ENCODE measurements around the gene OLFML2A.
"Not testable (repeated sequence)": the region's sequence is repeated elsewhere in the genome, so short reads cannot be mapped to it uniquely, and the experiment has no call there.

The OLFML2A gene

GRCh38 chr9:124776954-124777648 lies at the start of gene OLFML2A:
TSS of gene OLFML2A (plus strand) at chr9:124777133. CDS start at chr9:124777271, 138 bp downstream.
- H2AFZ ChIP-seq (ENCODE audit: low read depth, low read length) = no peak within 1 kb of the TSS
- no peaks in the 10 kb centered on the region for H3K36me3 ChIP-seq (ENCODE audit: insufficient read depth, low read length)
- H3K4me1 ChIP-seq (ENCODE audit: insufficient read depth, low read length) = peaks cover 17% of the 10 kb centered on the region
- H3K4me3 ChIP-seq (ENCODE audit: low read length) = peak within 1 kb of the TSS; percentile 27
- H3K27me3 ChIP-seq (ENCODE audit: insufficient read depth, low read length) = peaks cover 32% of the 10 kb centered on the region
- no peaks in the 10 kb centered on the region for H3K9me3 ChIP-seq (ENCODE audit: low read length)

DNA sequence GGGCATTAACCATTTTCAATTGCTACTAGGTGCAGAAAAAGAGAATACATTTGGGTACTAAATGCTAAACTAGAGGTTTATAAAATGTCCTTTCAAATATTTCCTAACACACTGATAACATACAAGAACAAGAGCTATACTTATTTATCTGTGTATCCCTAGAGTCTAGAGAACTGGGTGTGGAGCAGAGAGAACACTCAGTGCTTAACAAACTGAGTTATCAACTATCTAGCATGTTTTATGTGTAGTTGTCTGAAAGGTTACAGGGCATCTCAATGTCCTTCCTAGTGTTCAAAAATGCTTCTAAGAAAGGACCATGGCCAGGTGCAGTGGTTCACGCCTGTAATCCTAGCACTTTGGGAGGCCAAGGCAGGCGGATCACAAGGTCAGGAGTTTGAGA lies 46.2 kb upstream of the OLFML2A start:
- H3K27me3 ChIP-seq (ENCODE audit: insufficient read depth, low read length) = no peaks in the 10 kb centered on the region
- no peak overlapping the region for H3K4me3 ChIP-seq (ENCODE audit: low read length)
- H3K36me3 ChIP-seq (ENCODE audit: insufficient read depth, low read length) = peaks cover 8% of the 10 kb centered on the region
- H3K9me3 ChIP-seq (ENCODE audit: low read length) = no peaks in the 10 kb centered on the region
- H2AFZ ChIP-seq (ENCODE audit: low read depth, low read length) = no peak overlapping the region
- peaks cover 8% of the 10 kb centered on the region for H3K4me1 ChIP-seq (ENCODE audit: insufficient read depth, low read length)

DNA sequence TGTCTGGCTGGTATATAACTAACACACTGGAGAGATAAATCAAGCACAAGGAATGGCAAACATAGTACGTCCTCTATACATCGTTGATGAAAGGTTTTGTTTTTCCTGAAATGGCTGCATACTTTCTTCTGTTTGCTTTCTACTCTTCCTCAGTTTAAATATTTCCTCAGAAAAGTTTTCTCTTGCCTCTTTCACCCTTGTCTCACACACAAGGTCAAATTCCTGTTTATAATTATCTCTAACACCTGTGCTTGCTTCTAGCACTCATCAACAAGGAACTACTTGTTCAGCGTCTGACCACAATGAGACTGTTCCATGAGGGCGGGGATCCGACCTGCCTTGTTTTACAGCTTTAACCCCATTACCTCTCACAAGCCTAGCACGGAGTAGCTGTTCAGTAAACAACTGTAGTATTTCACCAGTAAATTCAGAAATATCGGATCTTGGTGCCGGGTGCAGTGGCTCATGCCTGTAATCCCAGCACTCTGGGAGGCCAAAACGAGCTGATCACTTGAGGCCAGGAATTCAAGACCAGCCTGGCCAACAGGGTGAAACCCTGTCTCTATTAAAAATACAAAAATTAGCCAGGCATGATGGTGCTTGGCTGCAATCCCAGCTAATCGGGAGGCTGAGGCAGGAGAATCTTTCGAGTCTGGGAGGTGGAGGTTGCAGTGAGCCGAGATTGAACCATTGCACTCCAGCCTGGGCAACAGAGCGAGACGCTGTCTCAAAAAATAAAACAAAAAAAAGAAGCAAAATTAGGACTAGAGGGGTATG lies 42.8 kb upstream of the OLFML2A start:
- Histone ChIP-seq H2AFZ (ENCODE audit: low read depth, low read length) (no peak overlapping the region), H3K27me3 (ENCODE audit: insufficient read depth, low read length) (no peaks in the 10 kb centered on the region), H3K9me3 (ENCODE audit: low read length) (no peaks in the 10 kb centered on the region), H3K4me3 (ENCODE audit: low read length) (no peak overlapping the region), H3K36me3 (ENCODE audit: insufficient read depth, low read length) (peaks cover 8% of the 10 kb centered on the region), H3K4me1 (ENCODE audit: insufficient read depth, low read length) (peaks cover 8% of the 10 kb centered on the region)

DNA sequence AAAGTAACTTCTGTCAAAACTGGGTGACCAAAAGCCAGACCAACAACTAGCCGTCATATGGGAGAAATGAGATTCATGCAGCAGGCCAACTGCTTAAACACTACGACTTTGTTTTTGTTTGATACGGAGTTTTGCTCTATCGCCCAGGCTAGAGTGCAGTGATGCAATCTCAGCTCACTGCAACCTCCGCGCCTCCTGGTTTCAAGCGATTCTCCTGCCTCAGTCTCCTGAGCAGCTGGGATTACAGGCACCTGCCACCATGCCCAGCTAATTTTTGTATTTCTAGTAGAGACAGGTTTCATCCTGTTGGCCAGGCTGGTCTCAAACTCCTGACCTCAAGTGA lies 42.2 kb upstream of the OLFML2A start:
- H2AFZ ChIP-seq (ENCODE audit: low read depth, low read length); H3K36me3 ChIP-seq (ENCODE audit: insufficient read depth, low read length); H3K4me3 ChIP-seq (ENCODE audit: low read length); H3K27me3 ChIP-seq (ENCODE audit: insufficient read depth, low read length); H3K9me3 ChIP-seq (ENCODE audit: low read length); H3K4me1 ChIP-seq (ENCODE audit: insufficient read depth, low read length): not testable (repeated sequence)

- Histone ChIP-seq H2AFZ (ENCODE audit: low read depth, low read length) (no peak overlapping the region), H3K4me1 (ENCODE audit: insufficient read depth, low read length) (peaks cover 8% of the 10 kb centered on the region), H3K4me3 (ENCODE audit: low read length) (no peak overlapping the region), H3K27me3 (ENCODE audit: insufficient read depth, low read length) (no peaks in the 10 kb centered on the region), H3K9me3 (ENCODE audit: low read length) (no peaks in the 10 kb centered on the region), H3K36me3 (ENCODE audit: insufficient read depth, low read length) (peaks cover 8% of the 10 kb centered on the region)
Measured at GRCh38 chr9:124735121-124735520, 41.8 kb upstream of the OLFML2A start.

DNA sequence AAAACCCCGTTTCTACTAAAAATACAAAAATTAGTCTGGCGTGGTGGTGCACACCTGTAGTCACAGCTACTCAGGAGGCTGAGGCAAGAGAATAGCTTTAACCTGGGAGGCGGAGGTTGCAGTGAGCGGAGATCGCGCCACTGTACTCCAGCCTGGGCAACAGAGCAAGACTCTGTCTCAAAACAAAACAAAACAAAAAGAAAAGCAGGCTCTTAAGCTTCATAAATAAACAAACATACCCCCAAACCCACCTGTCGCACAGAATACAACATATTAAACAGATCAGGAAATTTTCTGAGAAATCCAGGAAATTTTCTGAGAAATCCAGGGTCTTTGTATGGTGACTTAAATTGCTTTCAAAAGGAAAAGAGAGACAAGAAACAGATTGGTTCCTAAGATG lies 38.9 kb upstream of the OLFML2A start:
- not testable (repeated sequence) for H3K27me3 ChIP-seq (ENCODE audit: insufficient read depth, low read length); H3K4me3 ChIP-seq (ENCODE audit: low read length); H3K4me1 ChIP-seq (ENCODE audit: insufficient read depth, low read length); H3K9me3 ChIP-seq (ENCODE audit: low read length); H3K36me3 ChIP-seq (ENCODE audit: insufficient read depth, low read length); H2AFZ ChIP-seq (ENCODE audit: low read depth, low read length)

DNA sequence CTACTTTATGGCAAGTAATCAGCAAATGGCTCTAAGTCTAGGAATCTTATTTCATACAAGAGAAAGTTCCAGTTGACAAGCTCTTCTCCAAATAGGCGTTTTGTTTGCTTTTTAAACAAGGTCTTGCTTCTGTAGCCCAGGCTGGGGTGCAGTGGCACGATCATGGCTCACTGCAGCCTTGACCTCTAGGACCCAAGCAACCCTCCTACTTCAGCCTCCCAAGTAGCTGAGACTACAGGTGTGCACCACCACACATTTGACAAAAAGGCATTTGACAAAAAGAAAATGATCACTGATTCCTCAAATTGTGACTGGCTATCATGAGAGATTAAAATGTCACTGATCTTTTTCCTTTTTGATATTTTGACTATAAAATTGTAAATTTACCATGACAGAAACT lies 37.6 kb upstream of the OLFML2A start:
- H3K27me3 ChIP-seq (ENCODE audit: insufficient read depth, low read length) = no peaks in the 10 kb centered on the region
- no peak overlapping the region for H2AFZ ChIP-seq (ENCODE audit: low read depth, low read length)
- H3K9me3 ChIP-seq (ENCODE audit: low read length) = no peaks in the 10 kb centered on the region
- H3K4me3 ChIP-seq (ENCODE audit: low read length) = no peak overlapping the region
- no peaks in the 10 kb centered on the region for H3K36me3 ChIP-seq (ENCODE audit: insufficient read depth, low read length)
- peaks cover 18% of the 10 kb centered on the region for H3K4me1 ChIP-seq (ENCODE audit: insufficient read depth, low read length)

DNA sequence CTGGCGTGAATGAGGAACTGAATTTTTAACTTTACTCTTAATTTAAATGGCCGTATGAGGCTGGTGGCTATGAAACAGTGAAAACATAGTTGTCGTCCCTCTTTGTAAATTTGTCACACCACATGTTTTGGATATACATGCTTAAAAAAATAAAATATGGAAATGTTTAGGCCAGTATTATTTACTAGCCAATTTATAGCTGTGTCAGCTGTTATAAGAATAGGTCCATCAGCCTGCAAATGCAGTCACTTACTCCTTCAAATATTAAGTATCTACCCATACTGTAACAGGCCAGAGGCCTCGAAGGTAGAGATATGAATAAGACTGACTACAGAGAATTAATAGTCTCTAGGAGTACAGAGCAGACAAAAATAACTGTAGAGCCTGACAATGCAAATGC lies 35.8 kb upstream of the OLFML2A start:
- no peaks in the 10 kb centered on the region for H3K9me3 ChIP-seq (ENCODE audit: low read length)

DNA sequence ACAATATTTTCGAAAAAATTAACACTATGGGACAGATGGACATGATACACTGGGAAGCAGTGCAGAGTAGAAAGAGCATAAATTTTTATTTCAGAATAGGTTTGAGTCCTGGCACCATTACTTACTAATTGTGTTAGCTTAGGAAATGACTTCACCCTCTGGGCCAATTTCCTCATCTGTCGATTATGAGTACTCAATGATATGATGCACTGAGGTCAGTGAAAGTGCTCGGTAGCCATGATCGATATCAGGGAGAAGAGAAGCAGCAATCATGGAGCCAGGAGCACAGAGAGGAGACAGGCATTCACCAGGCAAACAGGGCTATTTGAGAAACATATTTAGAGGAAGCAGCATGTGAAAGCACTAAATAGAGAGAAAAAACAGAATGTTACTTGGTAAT lies 35.3 kb upstream of the OLFML2A start:
- peaks cover 10% of the 10 kb centered on the region for H3K4me1 ChIP-seq (ENCODE audit: insufficient read depth, low read length)
- no peaks in the 10 kb centered on the region for H3K27me3 ChIP-seq (ENCODE audit: insufficient read depth, low read length)

More for the DNA sequence above, 35.8 kb upstream of the OLFML2A start:
- Histone ChIP-seq H3K27me3 (ENCODE audit: insufficient read depth, low read length) (no peaks in the 10 kb centered on the region), H3K4me3 (ENCODE audit: low read length) (no peak overlapping the region), H2AFZ (ENCODE audit: low read depth, low read length) (no peak overlapping the region), H3K4me1 (ENCODE audit: insufficient read depth, low read length) (peaks cover 10% of the 10 kb centered on the region), H3K36me3 (ENCODE audit: insufficient read depth, low read length) (no peaks in the 10 kb centered on the region)

DNA sequence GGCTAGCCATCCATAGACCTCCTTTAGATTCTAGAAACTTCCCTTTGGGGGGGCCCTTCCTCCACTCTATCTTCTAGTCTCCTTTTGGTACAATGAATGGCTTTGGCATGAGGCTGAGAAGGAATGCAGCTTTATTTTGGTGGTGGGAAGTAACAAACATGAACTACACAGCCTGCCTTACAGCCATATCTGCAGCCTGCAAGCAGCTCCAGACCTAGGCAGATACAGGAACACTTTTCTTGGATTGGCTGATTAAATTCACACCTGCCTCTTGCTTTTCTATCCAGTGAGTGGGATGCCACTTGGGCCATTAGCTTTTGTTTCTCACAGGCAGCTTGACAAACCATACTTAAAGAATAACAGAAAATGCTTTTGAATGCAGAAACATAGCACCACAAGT lies 34.0 kb upstream of the OLFML2A start:
- Histone ChIP-seq H3K36me3 (ENCODE audit: insufficient read depth, low read length) (no peaks in the 10 kb centered on the region), H3K4me3 (ENCODE audit: low read length) (no peak overlapping the region), H3K4me1 (ENCODE audit: insufficient read depth, low read length) (peaks cover 10% of the 10 kb centered on the region), H3K27me3 (ENCODE audit: insufficient read depth, low read length) (no peaks in the 10 kb centered on the region), H3K9me3 (ENCODE audit: low read length) (no peaks in the 10 kb centered on the region), H2AFZ (ENCODE audit: low read depth, low read length) (no peak overlapping the region)

More for the DNA sequence above, 35.3 kb upstream of the OLFML2A start:
- Histone ChIP-seq H2AFZ (ENCODE audit: low read depth, low read length) (no peak overlapping the region), H3K36me3 (ENCODE audit: insufficient read depth, low read length) (no peaks in the 10 kb centered on the region), H3K4me3 (ENCODE audit: low read length) (no peak overlapping the region), H3K9me3 (ENCODE audit: low read length) (no peaks in the 10 kb centered on the region)

GRCh38 chr9:124743686-124744348 lies 33.1 kb upstream of the OLFML2A start:
- Histone ChIP-seq H3K4me3 (ENCODE audit: low read length) (no peak overlapping the region), H2AFZ (ENCODE audit: low read depth, low read length) (no peak overlapping the region), H3K4me1 (ENCODE audit: insufficient read depth, low read length) (peaks cover 10% of the 10 kb centered on the region), H3K9me3 (ENCODE audit: low read length) (no peaks in the 10 kb centered on the region), H3K27me3 (ENCODE audit: insufficient read depth, low read length) (no peaks in the 10 kb centered on the region), H3K36me3 (ENCODE audit: insufficient read depth, low read length) (no peaks in the 10 kb centered on the region)

DNA sequence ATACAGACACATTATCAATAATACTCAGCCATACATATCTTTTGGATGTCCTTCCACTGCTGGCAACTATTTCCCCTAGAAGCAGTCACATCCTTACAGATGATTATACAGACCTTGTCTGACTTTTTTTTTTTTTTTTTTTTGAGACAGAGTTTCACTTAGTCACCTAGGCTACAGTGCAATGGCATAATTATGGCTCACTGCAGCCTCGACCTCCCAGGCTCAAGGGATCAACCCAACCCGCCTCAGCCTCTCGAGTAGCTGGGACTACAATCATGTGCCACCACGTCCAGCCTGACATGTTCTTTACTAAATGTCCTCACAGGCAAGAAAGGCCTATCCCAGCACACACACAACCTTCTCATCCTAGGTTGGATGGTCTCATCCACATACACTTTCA lies 29.9 kb upstream of the OLFML2A start:
- H3K4me3 ChIP-seq (ENCODE audit: low read length) = no peak overlapping the region
- H2AFZ ChIP-seq (ENCODE audit: low read depth, low read length) = no peak overlapping the region
- H3K36me3 ChIP-seq (ENCODE audit: insufficient read depth, low read length) = no peaks in the 10 kb centered on the region
- H3K27me3 ChIP-seq (ENCODE audit: insufficient read depth, low read length) = no peaks in the 10 kb centered on the region
- H3K9me3 ChIP-seq (ENCODE audit: low read length) = no peaks in the 10 kb centered on the region
- peaks cover 10% of the 10 kb centered on the region for H3K4me1 ChIP-seq (ENCODE audit: insufficient read depth, low read length)

DNA sequence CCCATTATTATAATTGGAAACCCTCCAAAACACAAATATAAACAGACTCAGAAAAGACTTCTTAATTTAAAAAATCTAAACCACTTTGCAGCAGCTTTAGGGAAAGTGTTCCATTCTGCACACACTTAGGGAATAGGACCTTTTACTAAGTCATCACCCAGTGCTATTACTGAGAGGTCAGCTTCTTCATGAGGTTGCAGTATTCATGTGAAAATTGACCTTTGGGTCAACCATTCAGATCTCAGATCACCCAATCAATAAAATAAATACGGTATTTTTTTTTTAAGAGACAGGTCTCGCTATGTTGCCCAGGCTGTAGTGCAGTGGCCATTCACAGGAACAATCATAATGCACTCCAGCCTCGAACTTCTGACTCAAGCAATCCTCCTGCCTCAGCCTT lies 27.6 kb upstream of the OLFML2A start:
- no peaks in the 10 kb centered on the region for H3K4me1 ChIP-seq (ENCODE audit: insufficient read depth, low read length)
- H3K9me3 ChIP-seq (ENCODE audit: low read length) = no peaks in the 10 kb centered on the region
- H2AFZ ChIP-seq (ENCODE audit: low read depth, low read length) = no peak overlapping the region
- no peak overlapping the region for H3K4me3 ChIP-seq (ENCODE audit: low read length)
- no peaks in the 10 kb centered on the region for H3K27me3 ChIP-seq (ENCODE audit: insufficient read depth, low read length)
- no peaks in the 10 kb centered on the region for H3K36me3 ChIP-seq (ENCODE audit: insufficient read depth, low read length)

Measured in neuron (in vitro differentiated cells).